Colon (tissue), 2 donors: ENCODE measurements around the gene NRTN.
"Not testable (repeated sequence)": the region's sequence is repeated elsewhere in the genome, so short reads cannot be mapped to it uniquely, and the experiment has no call there.

ENCODE experiments used
- FAIRE-seq: peaks from 2 replicates; lab custom pipeline; 2012; peaks lifted over from hg19 to GRCh38; lab: Jason Lieb, UNC
- donor health status: control.
- donor health status: control.

Gene NRTN

DNA sequence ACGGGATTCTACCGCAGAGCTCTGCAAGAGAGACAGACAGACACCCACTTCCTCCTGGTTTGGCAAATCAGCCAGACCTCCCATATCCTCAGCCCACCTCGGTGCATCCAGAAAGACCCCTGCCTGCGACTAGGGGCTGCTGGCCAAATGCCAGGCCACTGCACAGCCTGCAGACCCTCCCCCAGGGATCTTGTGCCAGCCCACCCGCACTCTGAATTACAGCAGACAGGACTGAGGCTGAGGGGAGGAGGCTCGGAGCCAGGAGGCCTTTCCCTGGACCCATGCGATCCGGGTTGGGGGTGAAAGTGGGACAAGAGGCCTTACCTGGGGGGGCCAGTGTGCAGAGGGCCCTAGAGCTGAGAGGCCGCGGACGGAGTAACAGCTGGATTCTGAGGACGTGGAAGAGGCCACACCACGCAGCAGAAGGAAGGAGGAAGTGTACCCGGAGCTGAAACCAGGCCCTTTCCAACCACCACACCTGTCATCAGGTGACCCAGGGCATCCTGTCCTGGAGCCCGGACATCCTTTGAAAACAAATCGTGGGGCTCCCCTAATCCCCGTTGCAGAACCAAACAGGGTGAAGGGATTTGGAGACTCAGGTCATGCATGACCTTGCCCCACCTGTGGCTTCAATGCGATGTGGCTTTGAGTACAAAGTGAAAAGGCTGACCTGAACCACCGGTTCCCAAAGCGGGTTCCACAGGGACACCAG lies 33.6 kb downstream of the NRTN start:
- FAIRE-seq, result no peak

DNA sequence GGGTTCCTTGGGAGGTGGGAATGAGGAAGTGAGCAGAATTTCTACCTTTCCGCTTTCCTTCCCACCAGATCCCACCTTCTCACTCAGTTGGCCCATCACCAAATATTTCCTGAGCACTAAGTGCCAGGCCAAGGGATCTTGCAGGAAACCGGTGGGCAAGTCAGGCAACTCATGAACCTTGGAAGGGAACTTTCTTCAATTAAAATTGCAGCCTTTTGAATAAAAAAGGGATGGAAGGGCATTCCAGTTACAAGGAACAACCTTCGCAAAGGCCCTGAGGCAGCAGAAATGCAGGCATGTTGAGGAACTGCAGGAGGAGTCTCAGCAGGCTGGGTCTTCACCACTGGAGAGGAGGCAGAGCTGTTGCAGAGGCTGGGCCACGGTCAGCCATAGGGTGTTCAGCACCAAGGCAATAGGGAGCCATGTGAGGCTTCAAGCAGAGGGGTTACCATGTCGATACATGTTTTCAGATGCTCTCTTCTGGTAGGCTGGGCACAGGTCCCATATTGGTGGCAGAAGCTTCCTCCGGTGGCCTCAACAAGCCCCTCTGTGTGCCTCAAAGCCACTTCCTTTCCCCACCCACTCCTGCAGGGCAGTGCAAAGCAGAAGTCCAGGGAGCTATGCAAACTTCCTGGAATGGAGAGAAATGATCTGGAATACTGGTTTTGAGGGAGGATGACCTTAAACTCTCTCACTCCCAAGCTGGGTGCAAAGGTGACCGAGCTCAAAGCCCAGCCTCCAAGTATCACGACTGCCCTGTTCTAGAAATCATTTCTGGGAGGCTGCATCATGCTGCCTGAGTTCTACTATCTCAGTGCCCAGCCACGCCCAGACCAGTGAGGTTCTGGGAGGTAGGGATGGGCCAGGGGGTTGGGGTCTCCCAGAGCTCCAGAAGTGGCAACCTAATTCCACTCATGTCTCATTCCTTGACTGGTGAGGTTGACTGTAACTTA lies 34.5 kb downstream of the NRTN start, which contains the start of gene FUT6:
Gene FUT6 (minus strand): TSS at position 638 of the 953 bp plus-strand sequence. CDS start 7,135 bp downstream, outside the sequence.
- FAIRE-seq, result no peak

DNA sequence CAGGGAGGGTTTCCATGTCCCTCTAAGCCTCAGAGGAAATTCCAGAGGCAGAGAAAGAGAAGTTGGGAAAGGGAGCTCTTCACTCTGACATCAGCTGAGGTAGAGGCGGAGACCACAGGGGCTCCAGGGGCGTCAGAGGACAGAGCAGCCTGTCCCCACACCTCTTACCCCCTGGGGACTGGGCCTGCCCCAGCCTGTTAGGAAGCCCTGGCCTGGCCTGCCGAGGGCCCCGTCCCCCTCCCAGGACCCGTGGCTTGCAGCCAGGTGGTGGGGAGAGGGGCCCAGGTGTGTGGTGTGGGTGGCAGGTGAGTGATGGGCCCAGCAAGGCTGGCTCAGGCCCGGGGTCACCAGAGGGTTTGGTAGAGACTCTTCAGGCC lies 36.9 kb downstream of the NRTN start:
- FAIRE-seq, result not testable (repeated sequence)

DNA sequence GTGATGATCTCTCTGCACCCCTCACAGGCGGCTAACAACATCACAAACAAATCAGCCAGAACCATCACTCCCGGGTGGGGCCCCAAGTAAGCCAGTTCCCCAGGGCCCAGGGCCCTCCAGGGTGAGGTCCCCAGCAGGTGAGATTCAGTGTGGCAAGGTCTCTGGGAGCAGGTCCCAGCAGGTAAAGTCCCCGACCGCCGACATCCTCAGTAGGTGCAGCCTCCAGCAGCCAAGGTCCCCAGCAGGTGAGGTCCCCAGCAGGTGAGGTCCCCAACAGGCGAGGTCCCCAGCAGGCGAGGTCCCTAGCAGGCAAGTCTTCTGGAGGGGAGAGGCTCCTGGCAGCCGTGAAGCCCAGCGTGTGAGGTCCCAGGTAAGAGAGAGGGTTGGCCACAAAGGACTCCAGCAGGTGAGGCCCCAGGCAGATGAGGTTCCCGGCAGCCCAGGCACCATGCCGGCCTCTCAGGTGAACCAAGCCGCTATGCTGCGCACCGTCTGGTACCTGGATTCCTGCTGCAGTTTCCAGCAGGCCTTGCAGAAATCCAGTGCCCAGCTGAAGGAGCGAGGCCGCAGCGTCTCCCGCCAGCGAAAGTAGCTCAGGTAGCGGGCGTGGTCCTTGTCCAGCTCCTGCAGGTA lies 38.5 kb downstream of the NRTN start:
- no peak for FAIRE-seq

- FAIRE-seq, result no peak
Measured at GRCh38 chr19:5844456-5845433, 39.9 kb downstream of the NRTN start.

GRCh38 chr19:5847846-5848245 lies 43.0 kb downstream of the NRTN start:
- FAIRE-seq, result not testable (repeated sequence)

- FAIRE-seq, result not testable (repeated sequence)
Measured at GRCh38 chr19:5848621-5849020, 43.8 kb downstream of the NRTN start.

DNA sequence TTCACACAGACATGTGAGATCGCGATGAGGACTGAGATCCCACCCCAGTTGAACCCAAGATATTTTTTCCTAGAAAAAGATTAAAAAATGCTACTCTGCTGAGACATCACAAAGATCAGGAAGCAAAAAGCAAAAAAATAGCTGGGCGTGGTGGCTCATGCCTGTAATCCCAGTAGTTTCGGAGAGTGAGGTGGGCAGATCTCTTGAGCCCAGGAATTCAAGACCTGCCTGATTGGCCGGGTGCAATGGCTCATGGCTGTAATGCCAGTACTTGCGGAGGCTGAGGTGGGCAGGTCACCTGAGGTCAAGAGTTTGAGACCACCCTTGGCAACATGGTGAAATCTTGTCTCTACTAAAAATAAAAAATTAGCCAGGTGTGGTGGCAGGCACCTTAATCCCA lies 45.3 kb downstream of the NRTN start:
- no peak for FAIRE-seq

GRCh38 chr19:5850743-5851293 lies 46.0 kb downstream of the NRTN start:
- no peak for FAIRE-seq

GRCh38 chr19:5851302-5851701 lies 46.4 kb downstream of the NRTN start, which contains the start of gene FUT3:
Gene FUT3, minus strand, starts transcription at chr19:5851449.
- FAIRE-seq, result no peak

DNA sequence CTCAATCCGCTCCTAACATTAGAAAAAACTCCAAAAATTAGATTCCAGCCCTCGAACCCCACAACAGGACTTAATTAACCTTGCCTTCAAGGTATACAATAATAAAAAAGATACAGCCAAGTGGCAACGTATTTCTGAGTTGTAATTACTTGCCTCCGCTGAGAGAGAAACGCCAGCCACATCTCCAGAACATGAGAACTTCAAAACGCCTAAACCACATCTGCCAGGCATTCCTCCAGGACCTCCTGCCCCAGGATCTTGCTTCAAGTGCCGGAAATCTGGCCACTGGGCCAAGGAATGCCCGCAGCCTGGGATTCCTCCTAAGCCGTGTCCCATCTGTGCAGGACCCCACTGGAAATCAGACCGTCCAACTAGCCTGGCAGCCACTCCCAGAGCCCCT lies 49.3 kb downstream of the NRTN start:
- FAIRE-seq, result not testable (repeated sequence)

GRCh38 chr19:5855151-5855550 lies 50.3 kb downstream of the NRTN start:
- not testable (repeated sequence) for FAIRE-seq

DNA sequence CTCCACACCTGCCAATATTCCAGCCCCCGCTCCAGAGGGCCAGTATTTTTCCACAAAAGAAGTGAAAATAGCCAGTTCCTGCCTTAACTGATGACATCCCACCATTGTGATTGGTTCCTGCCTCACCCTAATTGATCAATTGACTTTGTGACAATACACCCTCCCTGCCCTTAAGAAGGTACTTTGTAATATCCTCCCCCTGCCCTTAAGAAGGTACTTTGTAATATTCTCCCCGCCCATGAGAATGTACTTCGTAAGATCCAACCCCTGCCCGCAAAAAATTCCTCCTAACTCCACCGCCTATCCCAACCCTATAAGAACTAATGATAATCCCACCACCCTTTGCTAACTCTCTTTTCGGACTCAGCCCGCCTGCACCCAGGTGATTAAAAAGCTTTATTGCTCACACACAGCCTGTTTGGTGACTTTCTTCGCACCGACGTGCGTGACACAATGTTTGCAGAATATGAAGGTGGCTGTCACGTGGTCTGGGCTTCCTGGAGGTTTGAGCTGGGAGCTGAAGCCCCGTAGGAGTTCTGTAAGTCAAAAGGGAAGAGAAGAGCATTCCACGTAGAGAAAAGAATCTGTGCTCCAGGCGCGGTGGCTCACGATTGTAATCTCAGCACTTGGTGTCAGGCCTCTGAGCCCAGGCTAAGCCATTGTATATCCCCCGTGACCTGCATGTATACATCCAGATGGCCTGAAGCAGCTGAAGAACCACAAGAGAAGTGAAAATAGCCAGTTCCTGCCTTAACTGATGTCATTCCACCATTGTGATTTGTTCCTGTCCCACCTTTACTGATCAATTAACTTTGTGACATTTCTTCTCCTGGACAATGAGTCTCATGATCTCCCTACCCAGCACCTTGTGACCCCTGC lies 52.6 kb downstream of the NRTN start:
- FAIRE-seq, result no peak

GRCh38 chr19:5863030-5863665 lies 58.3 kb downstream of the NRTN start:
- FAIRE-seq, result no peak

DNA sequence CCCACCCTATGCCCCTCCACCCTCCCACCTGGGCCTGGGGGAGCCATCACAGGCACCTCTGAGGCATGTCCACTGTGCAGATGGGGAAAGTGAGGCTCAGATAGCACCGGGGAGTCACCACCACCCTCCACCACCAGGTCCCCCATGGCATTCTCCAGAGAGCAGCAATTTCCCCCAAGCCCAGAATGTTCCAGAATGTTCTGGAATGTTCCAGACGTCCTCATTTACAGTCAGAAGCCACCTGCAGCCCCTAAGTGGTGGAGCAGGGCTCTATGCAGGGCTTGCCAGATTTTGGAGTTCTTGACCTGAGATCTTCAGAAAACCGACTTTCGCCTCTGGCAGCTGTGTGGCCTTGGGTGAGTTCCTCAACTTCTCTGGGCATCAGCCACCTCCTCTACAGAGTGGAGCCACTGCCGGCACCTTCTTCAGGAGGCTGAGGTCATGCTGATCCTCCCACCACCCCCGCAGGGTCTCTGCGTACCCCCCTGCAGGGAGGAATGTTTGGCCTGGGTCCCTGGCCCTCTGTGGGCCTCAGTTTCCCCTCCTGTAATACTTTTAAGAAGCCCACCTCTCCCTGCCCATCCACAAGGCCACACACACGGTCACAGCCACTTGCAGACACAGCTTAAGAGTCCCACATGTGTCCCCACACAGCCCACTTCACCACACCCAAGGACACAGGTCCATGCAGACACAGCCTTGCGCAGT lies 59.3 kb downstream of the NRTN start:
- FAIRE-seq, result no peak

GRCh38 chr19:5864725-5865486 lies 60.0 kb downstream of the NRTN start:
- FAIRE-seq, result no peak

- FAIRE-seq, result no peak
Measured at GRCh38 chr19:5865772-5866171, 60.9 kb downstream of the NRTN start.
